ENCODE data around the gene DBNDD2.

DBNDD2 gene

GRCh38 chr20:45427236-45428149 lies 19.4 kb downstream of the DBNDD2 start:
- no peak for TF ChIP-seq CTCF (conservative IDR thresholded peaks at IDR 0.05; ENCODE audit: low read depth, low read length)
- no peak overlapping the region for H3K4me3 ChIP-seq (ENCODE audit: low read depth, low read length)
- DNase-seq (ENCODE audit: low read depth) = peak; percentile 37

DNA sequence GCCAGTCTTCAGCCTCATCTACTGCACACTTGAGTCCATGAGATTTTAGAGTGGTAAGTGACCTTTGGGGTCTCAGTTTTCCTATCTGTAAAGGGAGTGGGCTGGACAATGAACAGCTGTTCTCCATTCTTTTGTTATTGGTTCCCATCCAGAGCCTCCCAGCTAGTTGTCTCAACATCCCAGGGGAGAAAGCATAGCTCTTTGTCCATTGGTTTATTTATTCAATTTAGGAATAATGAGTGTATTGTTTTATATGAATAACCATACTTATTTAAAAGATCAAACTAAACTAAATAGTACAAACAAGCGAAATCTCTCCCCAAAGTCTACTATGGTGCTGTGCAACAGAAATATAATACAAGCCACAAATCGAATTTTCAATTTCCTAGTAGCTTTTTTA lies 21.5 kb downstream of the DBNDD2 start:
- TF ChIP-seq CTCF (conservative IDR thresholded peaks at IDR 0.05; ENCODE audit: low read depth, low read length) = no peak
- DNase-seq (ENCODE audit: low read depth) = no peak
- H3K4me3 ChIP-seq (ENCODE audit: low read depth, low read length) = no peak overlapping the region

DNA sequence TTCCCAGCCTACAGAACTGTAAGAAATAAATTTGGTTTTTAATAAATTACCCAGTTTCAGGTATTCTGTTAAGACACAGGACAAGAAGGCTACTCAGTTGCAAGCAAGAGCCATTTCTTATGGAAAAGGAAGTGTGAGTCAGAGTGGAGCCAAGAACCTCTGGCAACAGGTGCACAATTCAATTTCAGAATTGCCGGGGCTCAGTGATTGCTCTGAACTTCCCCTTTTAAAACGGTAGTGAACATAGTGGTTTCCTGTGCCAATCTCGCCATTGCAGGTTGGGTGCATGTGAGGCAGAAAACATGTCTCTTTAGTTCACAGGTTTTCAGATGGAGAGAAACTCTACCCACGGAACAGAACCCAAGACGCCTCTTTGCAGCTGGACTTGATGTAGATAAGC lies 24.2 kb downstream of the DBNDD2 start:
- no peak for DNase-seq (ENCODE audit: low read depth)
- no peak overlapping the region for H3K4me3 ChIP-seq (ENCODE audit: low read depth, low read length)
- no peak for TF ChIP-seq CTCF (conservative IDR thresholded peaks at IDR 0.05; ENCODE audit: low read depth, low read length)

DNA sequence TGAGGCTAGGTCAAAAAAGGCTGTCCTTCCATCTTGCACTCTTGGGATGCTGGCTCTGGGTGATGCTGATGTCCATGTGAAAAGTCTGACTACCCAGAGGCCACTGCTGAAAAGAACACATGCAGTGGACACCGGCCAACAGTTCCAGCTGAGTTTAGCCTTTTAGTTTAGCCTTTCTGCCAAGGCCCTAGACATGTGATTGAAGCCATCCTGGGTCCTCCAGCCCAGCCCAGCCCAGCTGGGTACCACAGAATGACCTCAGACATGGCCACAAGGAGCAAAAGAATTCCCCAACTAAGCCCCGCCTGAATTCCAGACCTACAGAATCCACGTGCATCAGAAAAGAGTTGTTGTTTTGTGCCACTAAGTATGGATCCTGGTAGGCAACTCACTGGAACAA lies 25.2 kb downstream of the DBNDD2 start:
- peak; percentile 90 for DNase-seq (ENCODE audit: low read depth)
- TF ChIP-seq CTCF (conservative IDR thresholded peaks at IDR 0.05; ENCODE audit: low read depth, low read length) = no peak
- no peak overlapping the region for H3K4me3 ChIP-seq (ENCODE audit: low read depth, low read length)

GRCh38 chr20:45433976-45434375 lies 25.9 kb downstream of the DBNDD2 start:
- no peak for TF ChIP-seq CTCF (conservative IDR thresholded peaks at IDR 0.05; ENCODE audit: low read depth, low read length)

DNA sequence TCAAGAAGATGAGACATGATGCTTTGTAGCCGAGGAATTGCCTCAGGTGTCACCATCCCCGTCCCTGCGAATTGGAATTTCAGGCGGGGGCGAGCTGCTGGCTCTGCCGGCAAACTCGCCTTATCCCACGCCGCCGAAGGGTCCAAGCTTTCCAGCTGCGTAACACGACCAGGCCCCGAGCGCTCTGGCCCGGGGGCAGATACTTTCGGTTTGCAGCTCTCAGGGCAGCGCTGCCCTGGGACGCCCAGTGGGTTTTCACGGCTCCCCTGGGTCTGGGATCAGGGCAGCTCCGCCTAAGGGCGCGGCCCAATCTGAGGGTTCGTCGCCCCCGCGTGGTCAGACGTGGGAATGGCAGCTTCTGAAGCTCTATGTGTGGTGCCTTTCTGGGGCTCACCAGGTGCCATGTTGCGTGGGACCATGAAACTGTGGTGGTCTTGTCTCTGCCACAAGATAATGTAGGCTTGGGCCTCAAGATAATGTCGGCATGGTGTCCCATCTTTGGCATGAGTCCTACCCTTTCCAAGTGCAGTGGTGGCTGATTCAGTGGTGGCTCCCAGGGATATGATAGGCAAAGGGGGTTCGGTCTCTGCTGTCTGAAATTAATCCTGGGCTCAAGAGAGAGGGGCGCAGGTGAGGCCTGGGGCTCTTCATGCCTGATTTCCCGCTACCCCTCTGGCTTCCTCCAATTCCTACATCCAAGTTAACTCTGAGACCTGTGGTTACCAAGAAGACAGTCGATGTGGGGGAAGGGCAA lies 28.8 kb downstream of the DBNDD2 start:
- H3K4me3 ChIP-seq (ENCODE audit: low read depth, low read length) = peak overlapping the region; percentile 71
- peak; percentile 96 for TF ChIP-seq CTCF (conservative IDR thresholded peaks at IDR 0.05; ENCODE audit: low read depth, low read length)
- DNase-seq (ENCODE audit: low read depth) = peak; percentile 81

More at GRCh38 chr20:45433976-45434375, 25.9 kb downstream of the DBNDD2 start:
- no peak for DNase-seq (ENCODE audit: low read depth)
- no peak overlapping the region for H3K4me3 ChIP-seq (ENCODE audit: low read depth, low read length)
